Fibroblast of skin of left quadriceps (primary cell): ENCODE data around the gene ZFP36L2.

Experiments used
- DNase-seq, 2 experiments: peaks; one replicate each; pipeline ENCODE4 v3.0.0-alpha.2; 2013; ENCODE audit warnings: low read depth in 2 of 2

The ZFP36L2 gene, protein sequence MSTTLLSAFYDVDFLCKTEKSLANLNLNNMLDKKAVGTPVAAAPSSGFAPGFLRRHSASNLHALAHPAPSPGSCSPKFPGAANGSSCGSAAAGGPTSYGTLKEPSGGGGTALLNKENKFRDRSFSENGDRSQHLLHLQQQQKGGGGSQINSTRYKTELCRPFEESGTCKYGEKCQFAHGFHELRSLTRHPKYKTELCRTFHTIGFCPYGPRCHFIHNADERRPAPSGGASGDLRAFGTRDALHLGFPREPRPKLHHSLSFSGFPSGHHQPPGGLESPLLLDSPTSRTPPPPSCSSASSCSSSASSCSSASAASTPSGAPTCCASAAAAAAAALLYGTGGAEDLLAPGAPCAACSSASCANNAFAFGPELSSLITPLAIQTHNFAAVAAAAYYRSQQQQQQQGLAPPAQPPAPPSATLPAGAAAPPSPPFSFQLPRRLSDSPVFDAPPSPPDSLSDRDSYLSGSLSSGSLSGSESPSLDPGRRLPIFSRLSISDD

DNA sequence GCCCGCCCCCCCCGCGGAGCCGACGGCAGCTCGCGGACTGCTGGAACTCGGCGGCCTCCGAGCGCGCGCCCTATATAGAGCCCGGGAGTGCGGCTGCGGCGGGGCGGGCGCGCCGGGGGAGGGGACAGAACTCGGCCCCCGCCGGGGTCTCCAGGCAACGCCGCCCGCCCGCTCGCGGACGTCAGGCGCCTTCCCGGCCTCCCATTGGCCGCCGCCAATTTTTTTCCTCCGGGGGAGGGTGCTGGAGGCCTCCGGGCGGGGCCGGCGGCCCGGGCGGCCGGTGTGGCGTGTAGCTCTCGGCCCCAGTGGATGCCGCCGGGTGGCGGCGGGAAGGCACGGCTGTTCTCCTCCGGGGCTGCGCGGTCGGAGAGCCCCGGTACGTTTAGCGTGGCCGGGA, at the start of gene ZFP36L2:
ZFP36L2 (minus strand) TSS at position 49 of the 397 bp plus-strand sequence. CDS start 291 bp downstream, outside the sequence.
- peak; percentile 93 to 94 for DNase-seq

DNA sequence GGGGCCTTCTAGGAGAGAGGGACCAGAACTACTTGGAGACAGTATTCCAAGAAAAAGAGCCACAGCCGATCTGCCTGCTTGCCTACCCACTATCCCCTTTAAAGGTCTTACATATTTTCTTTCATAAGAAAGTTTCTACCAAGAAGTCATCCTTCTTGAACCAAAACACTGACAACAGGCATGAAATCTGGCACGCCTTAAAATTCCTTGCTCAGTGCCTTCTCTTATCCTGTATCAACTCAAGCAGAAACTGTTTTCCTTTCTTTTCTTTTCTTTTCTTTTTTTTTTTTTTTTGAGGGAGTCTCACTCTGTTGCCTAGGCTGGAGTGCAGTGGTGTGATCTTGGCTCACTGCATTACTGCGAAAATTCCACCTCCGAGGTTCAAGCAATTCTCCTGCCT, 48.3 kb upstream of the ZFP36L2 start:
- DNase-seq, result no peak

DNA sequence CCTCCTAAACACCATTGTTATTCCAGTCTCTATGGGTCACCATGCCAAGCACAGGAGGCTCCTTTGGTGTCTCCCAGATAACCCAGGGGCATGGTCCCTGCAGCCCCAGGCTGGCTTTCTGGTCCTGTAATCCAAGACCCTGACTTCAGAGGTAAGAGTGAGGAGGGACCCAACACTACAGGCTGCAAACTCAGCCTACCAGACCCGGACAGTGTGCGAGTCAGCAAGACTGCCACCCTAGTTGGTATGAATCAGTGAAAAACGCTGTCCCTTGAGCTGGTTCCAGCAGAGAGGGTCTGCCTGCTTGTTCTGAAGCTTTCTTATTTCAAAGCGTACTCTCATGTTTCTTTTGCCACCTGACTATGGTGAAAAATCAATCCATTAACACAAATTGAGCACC, 47.6 kb upstream of the ZFP36L2 start:
- DNase-seq, result no peak

DNA sequence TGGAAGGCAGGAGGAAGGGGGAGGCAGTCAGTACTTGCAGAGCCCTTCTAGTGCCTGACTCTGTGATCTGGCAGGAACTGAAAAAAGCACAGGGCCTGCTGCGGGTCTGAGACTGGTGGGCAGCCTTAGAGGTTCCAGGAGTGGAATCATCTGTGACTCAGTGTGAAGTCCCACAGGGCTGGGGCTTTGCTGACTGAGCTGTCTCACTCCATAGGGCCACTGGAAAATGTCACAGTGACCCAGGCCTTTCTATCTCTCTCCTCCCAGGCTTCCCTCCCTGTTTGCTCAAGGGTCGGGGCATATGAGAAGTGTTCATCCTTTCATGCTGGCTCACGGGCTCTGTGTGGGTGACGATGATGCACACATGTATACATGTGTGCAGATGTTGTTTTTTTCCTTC, 47.1 kb upstream of the ZFP36L2 start:
- DNase-seq, result no peak

DNA sequence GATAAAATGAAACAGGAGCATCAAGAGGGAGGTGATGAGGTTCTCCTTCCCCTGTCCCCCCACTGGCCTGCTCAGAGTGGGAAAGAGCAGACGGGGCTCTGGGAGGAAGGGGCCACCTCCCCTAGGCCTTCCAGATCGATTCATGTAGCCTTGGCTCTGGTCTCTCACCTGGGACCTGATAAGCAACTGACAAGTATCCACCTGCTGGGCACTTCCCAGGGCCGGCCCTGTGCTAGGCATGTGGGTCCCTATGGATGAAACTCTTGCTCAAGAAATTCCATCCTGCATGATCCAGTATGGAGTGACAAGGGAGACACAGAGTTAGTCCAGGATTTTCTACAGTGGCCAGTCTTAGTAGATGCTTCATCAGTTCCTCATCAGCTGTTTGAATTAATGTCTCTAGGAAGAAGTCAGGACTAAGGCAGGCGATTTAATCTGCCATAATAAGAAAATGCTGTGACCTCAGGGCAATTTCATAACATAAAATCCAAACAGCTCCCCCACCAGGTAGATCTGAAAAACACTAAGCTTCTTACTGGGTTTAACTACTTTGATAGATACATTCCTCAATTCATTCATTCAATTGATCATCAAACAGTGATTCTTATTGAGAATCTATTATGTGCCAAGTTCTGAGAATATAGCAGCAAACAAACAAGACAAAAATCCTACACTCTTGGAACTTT, 44.7 kb upstream of the ZFP36L2 start:
- no peak for DNase-seq

DNA sequence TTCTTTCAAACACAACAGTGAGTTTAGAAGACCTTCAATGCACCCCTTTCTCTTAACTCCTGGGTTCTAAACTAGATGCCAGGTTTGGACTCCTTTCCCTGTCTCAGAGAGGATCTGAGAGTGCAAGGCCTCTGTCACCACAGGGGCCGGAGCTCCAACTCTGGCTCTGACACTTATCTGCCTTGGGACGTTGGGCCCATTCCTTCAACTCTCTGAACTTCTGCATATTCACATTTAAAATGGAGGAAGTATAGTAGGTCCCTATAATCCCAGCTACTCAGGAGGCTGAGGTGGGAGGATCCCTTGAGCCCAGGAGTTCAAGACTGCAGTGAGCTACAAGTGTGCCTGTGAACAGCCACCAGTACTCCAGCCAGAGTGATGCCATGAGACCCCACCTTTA, 44.1 kb upstream of the ZFP36L2 start:
- no peak for DNase-seq

DNA sequence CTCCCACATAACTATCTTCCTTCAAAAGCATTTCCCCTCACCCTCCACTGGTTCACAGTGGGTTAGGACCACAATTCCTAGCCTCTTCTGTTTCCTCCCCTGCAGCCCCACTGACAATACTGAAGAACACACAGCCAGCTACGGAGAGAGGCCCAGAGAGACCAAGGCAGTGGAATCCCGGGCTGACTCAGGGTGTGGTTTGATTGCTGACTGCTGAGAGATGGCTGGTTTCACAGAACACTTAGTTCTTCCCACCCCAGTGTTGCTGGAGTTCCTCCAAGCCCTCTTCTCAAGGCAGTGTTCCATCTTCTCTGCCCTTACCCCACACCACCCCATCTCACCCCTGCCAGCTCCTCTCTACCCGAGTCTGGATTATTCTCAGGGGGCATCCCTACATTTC, 43.3 kb upstream of the ZFP36L2 start:
- peak; percentile 57 for DNase-seq

DNA sequence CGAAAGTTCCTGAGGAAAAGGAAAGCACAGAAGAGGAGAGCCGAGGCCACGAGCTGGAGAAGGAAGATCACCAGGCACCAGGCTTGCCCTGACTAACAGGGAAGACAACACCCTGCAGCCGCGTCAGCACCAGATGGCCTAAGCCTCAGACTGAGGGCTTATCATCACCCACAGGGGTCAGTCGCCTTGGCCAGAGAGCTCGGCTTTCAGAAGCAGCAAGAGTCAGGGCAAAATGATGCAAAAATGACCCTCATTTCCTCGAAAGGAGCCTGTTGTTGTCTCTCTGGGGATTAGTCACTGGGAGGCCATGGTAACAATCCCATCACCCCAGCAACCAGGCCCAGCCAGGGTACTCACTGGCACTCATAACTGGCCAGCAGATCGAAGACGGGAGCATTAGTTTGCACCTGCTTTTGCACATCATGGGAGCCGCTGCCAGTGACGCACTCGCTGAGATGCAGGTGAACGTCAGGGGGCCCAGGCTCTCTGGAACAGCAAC, 42.7 kb upstream of the ZFP36L2 start:
- peak; percentile 14 to 17 for DNase-seq

DNA sequence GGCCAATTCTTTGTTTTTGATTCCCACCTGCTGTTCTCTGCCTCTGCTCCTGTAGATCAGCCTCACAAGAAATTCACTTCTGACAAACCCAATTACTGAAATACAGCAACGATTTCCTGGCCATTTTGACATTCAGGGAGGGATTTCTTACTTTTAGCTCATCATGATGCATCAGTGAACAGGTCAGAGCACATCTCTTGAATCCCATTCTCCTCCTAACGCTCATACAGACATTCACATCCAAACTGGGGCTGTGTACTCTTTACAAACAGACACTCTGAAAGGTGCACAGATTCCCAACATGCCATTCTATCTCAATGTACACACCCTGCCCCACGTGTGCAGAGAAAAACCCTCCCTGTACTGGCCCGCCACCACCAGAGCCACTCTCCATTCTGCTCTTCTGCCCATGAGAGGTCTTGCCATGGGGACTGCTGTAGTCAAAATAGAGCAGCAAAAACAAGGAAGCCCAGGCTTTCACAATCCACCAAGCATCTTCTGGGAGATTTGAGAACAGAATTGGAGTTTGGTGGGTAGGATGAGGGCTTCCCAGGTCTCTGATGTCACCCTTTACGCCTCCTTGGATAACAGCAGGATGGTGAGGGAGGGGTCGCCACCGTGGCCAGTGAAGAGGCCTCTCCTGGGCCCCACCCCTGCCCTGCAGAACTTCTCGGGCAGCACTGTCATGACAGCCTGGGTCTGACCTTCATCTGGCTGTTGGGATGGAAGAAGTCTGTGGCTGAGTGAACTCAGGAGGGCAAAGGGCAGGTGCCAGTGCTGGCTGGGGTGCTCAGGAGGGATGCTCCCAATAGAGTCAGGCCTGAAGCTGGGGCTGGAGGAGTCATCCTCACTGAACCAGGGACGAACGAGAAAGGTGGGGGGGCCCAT, 41.9 kb upstream of the ZFP36L2 start:
- DNase-seq, result no peak

DNA sequence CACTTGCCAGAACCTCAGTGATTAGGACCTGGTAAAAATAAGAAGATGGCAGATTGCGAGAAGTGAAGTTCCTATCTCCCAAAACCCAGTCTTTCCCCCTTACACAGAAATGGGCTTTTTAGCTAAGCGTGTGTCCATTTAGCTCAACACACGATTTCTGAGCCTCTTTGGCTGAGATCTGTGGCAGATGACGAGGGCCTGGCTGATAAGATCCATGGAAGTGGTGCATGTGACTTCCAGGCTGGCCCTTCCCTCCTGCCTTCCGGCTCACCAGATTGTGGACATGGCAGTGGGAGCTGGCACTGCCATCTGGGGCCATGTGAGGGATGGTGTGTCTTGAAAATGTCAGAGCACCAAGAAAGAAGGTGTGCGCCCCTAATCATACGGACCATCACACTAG, 41.0 kb upstream of the ZFP36L2 start:
- DNase-seq, result no peak

DNA sequence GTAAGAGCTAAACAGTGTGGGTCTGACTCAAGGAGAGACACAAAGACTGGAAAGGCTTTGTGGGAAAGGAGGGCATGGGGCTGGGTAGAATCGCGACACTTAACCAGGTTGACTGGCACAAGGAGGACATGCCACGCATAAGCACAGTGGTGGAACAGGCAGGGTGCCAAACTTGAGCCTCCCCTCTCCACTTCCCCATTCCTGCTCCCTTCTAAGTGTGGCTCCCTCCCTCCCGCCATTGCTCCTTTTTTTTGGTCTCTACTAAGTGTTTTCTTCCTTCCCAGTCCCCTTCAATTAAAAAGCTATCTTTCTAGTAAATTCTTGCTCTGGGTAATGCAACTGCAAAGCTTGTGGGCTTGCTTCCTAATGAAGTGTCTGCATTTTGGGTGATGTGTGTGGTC, 40.3 kb upstream of the ZFP36L2 start:
- no peak for DNase-seq

DNA sequence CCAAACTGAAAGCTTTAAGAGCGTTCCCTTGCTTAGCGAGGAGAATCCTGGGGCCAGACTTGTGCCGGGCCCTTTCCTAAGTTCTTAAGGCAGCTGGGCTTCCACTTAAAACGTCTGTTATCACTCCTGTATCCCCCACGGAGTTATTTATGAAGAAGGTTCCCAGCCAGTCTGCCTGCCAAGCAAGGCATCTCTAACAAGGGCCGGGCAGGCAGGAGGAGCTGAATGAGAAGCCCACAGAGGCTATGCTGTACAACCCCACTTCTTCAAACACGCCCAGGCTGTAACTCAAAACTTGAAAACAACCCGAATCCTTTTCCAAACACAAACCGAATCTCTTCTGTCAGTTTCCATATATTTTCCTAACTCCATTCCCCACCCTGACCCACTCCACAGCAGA, 39.0 kb upstream of the ZFP36L2 start:
- DNase-seq, result peak; percentile 24 to 34

DNA sequence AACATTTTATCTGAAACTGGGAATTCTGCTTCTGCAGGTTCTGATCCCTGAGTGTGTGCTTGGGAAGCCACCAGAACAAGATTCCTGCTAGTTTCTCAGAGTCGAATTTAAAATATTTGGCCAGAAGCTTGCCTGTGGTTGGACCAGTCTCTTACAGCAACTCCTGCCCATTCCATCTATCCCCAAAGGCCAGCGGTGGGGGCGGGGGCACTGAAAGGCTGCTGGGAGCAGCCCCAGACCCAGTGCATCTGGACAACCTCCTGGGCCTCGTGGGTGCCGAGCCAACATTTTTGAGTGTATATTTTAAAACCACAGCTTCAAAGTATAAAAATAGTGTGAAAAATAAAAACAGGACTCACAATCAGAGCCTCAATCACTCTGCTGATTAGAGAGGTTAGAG, 38.6 kb upstream of the ZFP36L2 start:
- DNase-seq, result peak; percentile 43 to 53

DNA sequence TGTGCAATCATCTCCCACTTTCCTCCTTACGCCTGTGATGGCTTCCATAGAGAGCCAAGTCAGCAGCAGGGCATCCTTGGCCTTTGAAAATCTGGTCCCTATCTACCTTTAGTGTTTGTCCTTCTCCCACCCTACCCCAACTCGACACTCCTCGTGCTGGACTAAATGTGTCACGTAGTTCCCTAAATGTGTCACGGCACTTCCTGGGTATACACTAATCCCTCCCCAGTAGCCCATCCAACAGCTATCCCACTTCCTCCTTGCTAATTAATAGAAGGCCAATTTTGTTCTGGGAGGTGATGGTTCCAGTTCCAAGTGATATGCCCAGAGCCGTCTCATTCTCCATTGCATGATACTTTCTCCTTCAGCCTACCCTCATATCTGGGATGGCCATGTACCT, 36.5 kb upstream of the ZFP36L2 start:
- DNase-seq, result no peak

DNA sequence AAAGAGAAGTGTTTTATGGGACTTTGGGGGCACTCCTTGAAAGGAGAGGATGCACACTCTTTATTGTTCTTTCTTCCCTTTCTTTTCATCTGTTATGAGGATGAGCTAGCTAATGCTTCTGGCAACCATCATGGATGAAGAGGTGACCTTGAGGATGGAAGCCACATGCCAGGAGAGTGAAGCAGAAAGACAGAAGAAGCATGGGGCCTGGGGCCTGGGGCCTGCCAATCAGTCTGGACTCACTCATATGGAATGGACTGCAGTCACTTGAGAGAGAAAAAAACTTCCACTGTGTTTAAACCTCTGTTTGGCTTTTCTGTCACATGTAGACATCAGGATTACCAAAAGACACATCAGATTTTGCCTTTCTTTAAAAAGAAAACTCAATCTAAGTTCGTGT, 35.8 kb upstream of the ZFP36L2 start:
- DNase-seq, result no peak

DNA sequence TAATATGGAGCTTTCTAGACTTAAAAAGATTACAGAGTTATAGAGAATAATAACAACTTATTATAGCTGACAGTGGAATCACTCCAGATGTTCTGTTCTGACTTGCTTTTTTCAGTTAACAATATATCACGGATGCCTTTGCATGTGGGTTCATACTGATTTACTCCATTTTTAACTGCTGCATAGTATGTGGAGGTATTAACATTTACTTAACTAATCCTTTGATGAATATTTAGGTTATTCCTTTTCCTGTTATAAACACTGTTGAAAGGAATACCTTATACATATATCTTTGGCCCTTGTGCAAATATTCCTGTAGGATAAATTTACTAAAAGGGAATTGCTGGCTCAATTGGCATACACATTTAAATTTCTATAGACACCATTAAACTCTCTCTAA, 33.1 kb upstream of the ZFP36L2 start:
- DNase-seq, result no peak

DNA sequence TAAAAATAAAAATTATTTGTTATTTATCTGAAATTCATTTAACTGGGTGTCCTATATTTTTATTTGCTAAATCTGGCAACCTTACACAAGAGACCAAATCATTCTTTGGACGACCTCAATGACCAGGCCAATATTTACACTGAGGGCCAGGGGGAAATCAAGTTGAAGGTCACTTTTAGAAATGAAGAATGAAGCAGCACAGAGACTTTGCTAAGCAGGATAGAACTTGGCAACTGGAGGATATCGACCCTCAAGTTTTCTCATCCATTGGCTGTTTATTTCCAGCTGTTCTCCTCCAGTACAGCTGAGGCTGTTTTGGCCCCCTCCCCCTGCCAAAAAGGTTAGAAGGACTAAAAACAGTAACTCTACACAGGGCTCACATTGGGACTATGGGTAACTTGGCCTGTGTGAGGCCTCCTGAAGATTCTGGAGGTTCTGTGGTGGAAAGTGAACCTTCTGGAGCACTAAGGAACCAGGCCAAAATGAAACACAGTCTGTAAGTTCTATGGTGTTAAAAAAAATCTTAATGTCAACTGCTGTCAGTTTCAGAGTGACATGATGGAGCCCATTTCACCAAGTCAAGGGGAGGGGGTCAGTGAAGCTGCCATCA, 32.2 kb upstream of the ZFP36L2 start:
- DNase-seq, result no peak

DNA sequence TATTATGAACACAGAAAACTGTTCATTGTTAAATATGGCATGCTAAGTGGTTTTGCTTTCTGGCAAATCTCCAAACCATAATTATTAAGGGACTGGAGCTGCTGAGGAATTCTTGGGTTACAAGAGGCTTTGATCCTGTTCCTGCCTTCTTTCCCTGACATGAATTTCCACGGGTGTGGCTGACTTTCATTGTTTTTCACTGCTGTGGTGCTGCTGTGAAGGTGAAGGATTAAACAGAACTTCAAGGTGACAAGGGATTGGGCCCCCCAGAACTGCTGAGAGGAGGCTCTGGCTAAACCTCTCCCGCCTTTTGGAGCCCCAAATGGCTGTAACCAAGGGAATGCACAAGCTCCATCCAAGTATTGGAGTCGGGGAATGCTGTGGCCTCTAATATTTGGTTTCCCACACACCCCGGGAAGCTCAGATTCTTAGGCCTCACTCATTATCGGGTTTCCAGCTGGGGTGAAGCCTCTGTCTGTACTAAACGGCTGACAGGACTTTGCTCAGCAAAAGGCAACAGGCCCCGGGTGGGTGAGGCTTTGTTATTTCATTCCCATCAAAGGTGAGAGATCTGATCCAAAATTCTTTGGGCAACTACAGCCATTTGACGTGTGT, 29.0 kb upstream of the ZFP36L2 start:
- peak; percentile 49 to 51 for DNase-seq

DNA sequence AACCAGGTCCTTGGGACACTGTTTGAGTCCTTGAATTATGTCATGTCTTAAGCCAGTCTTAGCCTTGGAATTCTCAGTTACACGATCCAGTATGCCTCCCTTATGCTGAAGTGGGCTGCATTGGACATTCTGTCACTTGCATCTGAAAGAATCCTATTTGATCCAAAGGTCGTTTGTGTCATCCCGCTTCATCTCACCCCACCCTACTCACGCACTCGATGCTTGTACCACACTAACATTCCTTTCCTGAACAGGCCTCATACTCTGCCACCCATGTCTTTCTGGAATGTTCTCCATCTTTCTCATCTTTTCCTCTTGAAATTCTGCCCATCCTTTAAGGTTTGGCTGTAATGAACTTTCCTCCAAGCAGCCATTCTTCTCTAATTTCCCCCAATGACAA, 27.9 kb upstream of the ZFP36L2 start:
- no peak for DNase-seq

DNA sequence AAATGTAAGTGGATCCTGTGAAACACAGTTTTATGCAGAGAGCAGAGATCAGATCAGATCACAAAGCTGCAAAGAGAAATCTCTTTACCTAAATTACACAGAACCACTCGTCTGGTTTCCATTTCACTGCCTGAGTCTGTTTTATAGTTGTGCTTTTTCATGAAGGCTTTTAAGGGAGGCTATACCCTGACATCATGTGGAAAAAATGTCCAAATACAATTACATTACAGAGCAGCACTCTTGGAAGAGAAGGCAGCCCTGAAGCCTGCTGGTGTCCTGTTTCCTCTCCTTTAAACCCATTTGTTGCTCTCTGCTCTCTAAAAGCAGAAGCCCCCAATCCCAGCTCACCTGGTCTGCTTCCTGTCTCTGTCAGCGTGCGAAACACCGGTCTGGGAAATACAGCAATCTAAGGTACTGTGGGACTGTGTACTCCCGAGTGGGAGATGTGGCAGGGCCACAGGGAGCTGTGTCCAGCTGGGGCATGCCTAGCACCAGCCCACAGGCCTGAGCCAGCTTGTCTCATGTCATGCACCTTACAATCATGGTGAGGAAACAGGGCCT, 24.8 kb upstream of the ZFP36L2 start:
- peak in 1 of 2 experiments; percentile 77 for DNase-seq

DNA sequence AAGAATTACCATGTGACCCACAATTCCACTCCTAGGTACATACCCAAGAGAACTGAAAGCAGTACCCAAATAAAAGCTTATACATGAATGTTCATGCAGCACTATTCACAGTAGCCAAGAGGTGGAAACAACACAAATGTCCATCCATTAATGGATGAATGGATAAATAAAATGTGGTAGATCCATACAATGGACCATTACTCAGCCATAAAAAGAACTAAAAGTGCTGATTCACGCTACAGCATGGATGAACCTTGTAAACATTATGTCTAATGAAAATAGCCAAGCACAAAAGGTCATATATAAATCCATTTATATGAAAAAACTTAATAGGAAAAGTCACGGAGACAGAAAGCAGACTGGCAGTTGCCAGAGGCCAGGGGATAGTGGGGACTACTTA, 23.6 kb upstream of the ZFP36L2 start:
- DNase-seq, result no peak
